ENCODE measurements around the gene TOLLIP.
"Not testable (repeated sequence)": the region's sequence is repeated elsewhere in the genome, so short reads cannot be mapped to it uniquely, and the experiment has no call there.

TOLLIP gene

GRCh38 chr11:1343391-1344055 lies 34.1 kb upstream of the TOLLIP start:
- DNase-seq (ENCODE audit: low read depth): no peak

GRCh38 chr11:1342946-1343345 lies 33.5 kb upstream of the TOLLIP start:
- no peak for DNase-seq (ENCODE audit: low read depth)

GRCh38 chr11:1341928-1342524 lies 32.6 kb upstream of the TOLLIP start:
- no peak for DNase-seq (ENCODE audit: low read depth)

- DNase-seq (ENCODE audit: low read depth): not testable (repeated sequence)
Measured at GRCh38 chr11:1341226-1341625, 31.8 kb upstream of the TOLLIP start.

- no peak for DNase-seq (ENCODE audit: low read depth)
Measured at GRCh38 chr11:1340111-1340510, 30.7 kb upstream of the TOLLIP start.

- no peak for DNase-seq (ENCODE audit: low read depth)
Measured at GRCh38 chr11:1339066-1339675, 29.7 kb upstream of the TOLLIP start.

GRCh38 chr11:1338201-1339065 lies 29.0 kb upstream of the TOLLIP start:
- DNase-seq (ENCODE audit: low read depth): no peak

GRCh38 chr11:1337647-1338007 lies 28.2 kb upstream of the TOLLIP start:
- DNase-seq (ENCODE audit: low read depth): no peak

GRCh38 chr11:1336836-1337646 lies 27.6 kb upstream of the TOLLIP start:
- peak; percentile 28 for DNase-seq (ENCODE audit: low read depth)

GRCh38 chr11:1335811-1336761 lies 26.7 kb upstream of the TOLLIP start:
- peak; percentile 45 for DNase-seq (ENCODE audit: low read depth)

- no peak for DNase-seq (ENCODE audit: low read depth)
Measured at GRCh38 chr11:1335264-1335810, 25.9 kb upstream of the TOLLIP start.

GRCh38 chr11:1333860-1334259 lies 24.4 kb upstream of the TOLLIP start:
- DNase-seq (ENCODE audit: low read depth): no peak

GRCh38 chr11:1333091-1333772 lies 23.8 kb upstream of the TOLLIP start:
- no peak for DNase-seq (ENCODE audit: low read depth)

GRCh38 chr11:1330473-1330872 lies 21.0 kb upstream of the TOLLIP start:
- no peak for DNase-seq (ENCODE audit: low read depth)

GRCh38 chr11:1327064-1327460 lies 17.6 kb upstream of the TOLLIP start:
- no peak for DNase-seq (ENCODE audit: low read depth)

GRCh38 chr11:1326435-1327063 lies 17.1 kb upstream of the TOLLIP start:
- no peak for DNase-seq (ENCODE audit: low read depth)

- no peak for DNase-seq (ENCODE audit: low read depth)
Measured at GRCh38 chr11:1323774-1324173, 14.3 kb upstream of the TOLLIP start.

- DNase-seq (ENCODE audit: low read depth): no peak
Measured at GRCh38 chr11:1317993-1318392, 8.6 kb upstream of the TOLLIP start.

- DNase-seq (ENCODE audit: low read depth): no peak
Measured at GRCh38 chr11:1317432-1317831, 8.0 kb upstream of the TOLLIP start.

Data from activated T-helper 1 cell treated with Interleukin-2 at 50 U/mL for 16 hours (primary cell).